Caco-2 (cell line): ENCODE results near the gene EPB41L4A. TPM values are rescaled to one million over a fixed set of nuclear protein-coding genes. Genes with fewer than 3 reads are reported as not detected.

ENCODE experiments used
- BruUV-seq: library from RNA; stranded (reverse); fragments of 400-500 nt; replicated peaks from 2 replicates; lab custom pipeline; 2021; lab: Mats Ljungman, UMichigan
- CTCF ChIA-PET: fragments of 300-600 bp; sonication (Branson Sonifier 250); formaldehyde crosslinking; loops from one replicate; lab custom pipeline; 2022; ENCODE audit warnings: antibody characterized with exemption; lab: Charles Lee
- POLR2A ChIA-PET: fragments of 300-600 bp; sonication (Branson Sonifier 250); formaldehyde crosslinking; loops from one replicate; lab custom pipeline; 2022; ENCODE audit warnings: antibody characterized with exemption; lab: Charles Lee
- DNase-seq, 2 experiments: peaks; one replicate each; pipeline versions ENCODE4 v3.0.0 to v3.0.0-alpha.2; 2020 to 2022
- H3K27me3 ChIP-seq: replicated peaks from 2 replicates; pipeline ENCODE4 v1.6.0; 2011; ENCODE audit warnings: low read length; ENCODE audit not compliant: control insufficient read depth, insufficient read depth
- H3K36me3 ChIP-seq: 2 replicates; pipeline ENCODE4 v1.5.1; 2011; ENCODE audit warnings: low read length; ENCODE audit not compliant: control insufficient read depth, insufficient read depth
- H3K4me1 ChIP-seq: fragments of 250-450 bp; sonication (Bioruptor Pico); 2 replicates; pipeline ENCODE4 v1.5.1; 2020; ENCODE audit warnings: mild to moderate bottlenecking
- H3K4me3 ChIP-seq: 2 replicates; pipeline ENCODE4 v1.5.1; 2011; ENCODE audit warnings: low read depth, mild to moderate bottlenecking, control low read depth, low read length
- H3K9me3 ChIP-seq: fragments of 250-450 bp; sonication (Bioruptor Pico); 2 replicates; pipeline ENCODE4 v1.5.1; 2020; ENCODE audit warnings: mild to moderate bottlenecking, moderate library complexity
- H3K27ac Mint-ChIP-seq: one replicate; pipeline ENCODE4 v1.8.0; 2022; ENCODE audit warnings: mixed read lengths; ENCODE audit not compliant: unreplicated experiment
- H3K27me3 Mint-ChIP-seq: one replicate; pipeline ENCODE4 v1.8.0; 2022; ENCODE audit warnings: mixed read lengths; ENCODE audit not compliant: insufficient read depth, unreplicated experiment
- H3K36me3 Mint-ChIP-seq: one replicate; pipeline ENCODE4 v1.8.0; 2022; ENCODE audit warnings: mild to moderate bottlenecking, mixed read lengths; ENCODE audit not compliant: insufficient read depth, unreplicated experiment
- H3K4me1 Mint-ChIP-seq: one replicate; pipeline ENCODE4 v1.8.0; 2022; ENCODE audit warnings: low read depth, mixed read lengths; ENCODE audit not compliant: unreplicated experiment
- H3K4me3 Mint-ChIP-seq: one replicate; pipeline ENCODE4 v1.8.0; 2022; ENCODE audit warnings: mild to moderate bottlenecking, moderate library complexity, mixed read lengths; ENCODE audit not compliant: unreplicated experiment
- H3K9me3 Mint-ChIP-seq: one replicate; pipeline ENCODE4 v1.8.0; 2022; ENCODE audit warnings: mixed read lengths; ENCODE audit not compliant: unreplicated experiment
- CTCF ChIP-seq, 2 experiments: fragments of 200-600 bp in 1 of 2; IDR thresholded peaks; 1 replicate in 1 of 2; 2 replicates in 1 of 2; pipeline versions ENCODE4 v1.5.1 to v1.8.0; 2011 to 2022; ENCODE audit warnings: antibody characterized with exemption in 1 of 2, control low read depth in 1 of 2, inconsistent platforms in 1 of 2, low read depth in 1 of 2, low read length in 1 of 2, mild to moderate bottlenecking in 1 of 2, moderate library complexity in 1 of 2; ENCODE audit not compliant: insufficient read depth in 1 of 2, severe bottlenecking in 1 of 2, unreplicated experiment in 1 of 2
- intact Hi-C: fragments of 100-400 bp; cut with micrococcal nuclease; formaldehyde crosslinking; loops from one replicate; pipeline ENCODE4 v1.10.0; 2022; ENCODE audit not compliant: unreplicated experiment
- total RNA-seq: library from RNA; stranded (reverse); gene quantifications from 2 replicates; pipeline ENCODE4 v1.2.3, GENCODE V29; 2022

Gene EPB41L4A
- total RNA-seq, 1 experiment from 2014 or later = 1.4 TPM

GRCh38 chr5:112356178-112356956 is 62.7 kb downstream of the EPB41L4A start:
- Histone ChIP-seq H3K9me3 (no peaks in the 10 kb centered on the region), H3K36me3 (no peaks in the 10 kb centered on the region), H3K4me1 (no peaks in the 10 kb centered on the region), H3K4me3 (no peak overlapping the region), H3K27me3 (no peaks in the 10 kb centered on the region; the same call in none of the 2 replicates)
- Mint-ChIP-seq H3K27me3 (peaks cover 15% of the 10 kb centered on the region), H3K4me3 (no peak overlapping the region), H3K4me1 (no peaks in the 10 kb centered on the region), H3K27ac (no peak overlapping the region), H3K9me3 (no peaks in the 10 kb centered on the region), H3K36me3 (no peaks in the 10 kb centered on the region)
- TF ChIP-seq CTCF (IDR thresholded peaks at IDR 0.05; ENCODE audit: insufficient read depth in 1 of 2, low read depth in 1 of 2, low read length in 1 of 2, severe bottlenecking in 1 of 2, unreplicated experiment in 1 of 2) = no peak
- BruUV-seq = no TSS peak
- ChIA-PET POLR2A (no interaction called here), CTCF (no interaction called here)
- no peak for DNase-seq
- intact Hi-C loops = no loop called here

- CTCF ChIA-PET = no interaction called here
- H3K4me1 ChIP-seq = no peaks in the 10 kb centered on the region
- Mint-ChIP-seq H3K27me3 (peaks cover 15% of the 10 kb centered on the region), H3K4me3 (no peak overlapping the region), H3K27ac (no peak overlapping the region), H3K4me1 (no peaks in the 10 kb centered on the region), H3K9me3 (no peaks in the 10 kb centered on the region), H3K36me3 (no peaks in the 10 kb centered on the region)
- intact Hi-C loops = no loop called here
- TF ChIP-seq CTCF (IDR thresholded peaks at IDR 0.05; ENCODE audit: insufficient read depth in 1 of 2, low read depth in 1 of 2, low read length in 1 of 2, severe bottlenecking in 1 of 2, unreplicated experiment in 1 of 2) = no peak
- H3K4me3 ChIP-seq = no peak overlapping the region
- H3K36me3 ChIP-seq = no peaks in the 10 kb centered on the region
- POLR2A ChIA-PET = no interaction called here
- no TSS peak for BruUV-seq
- H3K27me3 ChIP-seq = no peaks in the 10 kb centered on the region; the same call in none of the 2 replicates
- no peak for DNase-seq
- H3K9me3 ChIP-seq = no peaks in the 10 kb centered on the region
These were observed 63.9 kb downstream of the EPB41L4A start for GRCh38 chr5:112355058-112355685.

GRCh38 chr5:112353678-112354077 is 65.4 kb downstream of the EPB41L4A start:
- H3K27ac Mint-ChIP-seq = no peak overlapping the region
- no peaks in the 10 kb centered on the region for H3K36me3 ChIP-seq
- TF ChIP-seq CTCF (IDR thresholded peaks at IDR 0.05; ENCODE audit: insufficient read depth in 1 of 2, low read depth in 1 of 2, low read length in 1 of 2, severe bottlenecking in 1 of 2, unreplicated experiment in 1 of 2) = no peak
- peaks cover 12% of the 10 kb centered on the region for H3K27me3 Mint-ChIP-seq
- H3K4me3 ChIP-seq = no peak overlapping the region
- no peaks in the 10 kb centered on the region for H3K36me3 Mint-ChIP-seq
- POLR2A ChIA-PET = no interaction called here
- intact Hi-C loops = no loop called here
- H3K4me1 Mint-ChIP-seq = no peaks in the 10 kb centered on the region
- DNase-seq = no peak
- H3K4me1 ChIP-seq = no peaks in the 10 kb centered on the region
- no peaks in the 10 kb centered on the region for H3K9me3 Mint-ChIP-seq
- BruUV-seq = no TSS peak
- H3K9me3 ChIP-seq = no peaks in the 10 kb centered on the region
- CTCF ChIA-PET = no interaction called here
- no peaks in the 10 kb centered on the region; the same call in none of the 2 replicates for H3K27me3 ChIP-seq
- H3K4me3 Mint-ChIP-seq = no peak overlapping the region
